CD4-positive, alpha-beta T cell treated with Interleukin-21 for 1 hour (primary cell): ENCODE results near the gene NACAD.
"Not testable (repeated sequence)": the region's sequence is repeated elsewhere in the genome, so short reads cannot be mapped to it uniquely, and the experiment has no call there.

ENCODE experiments used
- DNase-seq: peaks from one replicate; pipeline ENCODE4 v3.0.0-alpha.2; 2020

Gene NACAD

GRCh38 chr7:45088821-45089340 lies at the start of gene NACAD:
Gene NACAD (minus strand): TSS chr7:45088969. CDS start chr7:45088894, 75 bp downstream.
- DNase-seq = peak; percentile 34

- peak; percentile 78 for DNase-seq
These were observed 47.6 kb upstream of the NACAD start for GRCh38 chr7:45136106-45137060.

- DNase-seq = no peak
These were observed 45.1 kb upstream of the NACAD start for GRCh38 chr7:45133877-45134276.

- no peak for DNase-seq
These were observed 44.6 kb upstream of the NACAD start for GRCh38 chr7:45133352-45133751.

- DNase-seq = no peak
These were observed 44.0 kb upstream of the NACAD start for GRCh38 chr7:45132708-45133320.

- DNase-seq = no peak
These were observed 43.1 kb upstream of the NACAD start for GRCh38 chr7:45131891-45132290.

GRCh38 chr7:45130910-45131309 lies 42.1 kb upstream of the NACAD start:
- no peak for DNase-seq

GRCh38 chr7:45129906-45130305 lies 41.1 kb upstream of the NACAD start:
- no peak for DNase-seq

GRCh38 chr7:45129181-45129800 lies 40.5 kb upstream of the NACAD start:
- DNase-seq = no peak

- no peak for DNase-seq
These were observed 38.2 kb upstream of the NACAD start for GRCh38 chr7:45126920-45127319.

GRCh38 chr7:45126201-45126600 lies 37.4 kb upstream of the NACAD start:
- no peak for DNase-seq

GRCh38 chr7:45125193-45125904 lies 36.6 kb upstream of the NACAD start:
- DNase-seq = no peak

GRCh38 chr7:45123913-45124710 lies 35.3 kb upstream of the NACAD start:
- DNase-seq = no peak

GRCh38 chr7:45122975-45123860 lies 34.4 kb upstream of the NACAD start:
- peak; percentile 31 for DNase-seq

- DNase-seq = no peak
These were observed 30.8 kb upstream of the NACAD start for GRCh38 chr7:45119550-45119949.

GRCh38 chr7:45118889-45119331 lies 30.1 kb upstream of the NACAD start:
- no peak for DNase-seq

- no peak for DNase-seq
These were observed 29.5 kb upstream of the NACAD start for GRCh38 chr7:45118292-45118691.

GRCh38 chr7:45117582-45117981 lies 28.8 kb upstream of the NACAD start:
- DNase-seq = no peak

- DNase-seq = no peak
These were observed 27.3 kb upstream of the NACAD start for GRCh38 chr7:45116048-45116447.

GRCh38 chr7:45114926-45115325 lies 26.2 kb upstream of the NACAD start:
- no peak for DNase-seq

GRCh38 chr7:45114257-45114656 lies 25.5 kb upstream of the NACAD start:
- not testable (repeated sequence) for DNase-seq
